ENCODE results near the gene COL9A1. TPM values are rescaled to one million over a fixed set of nuclear protein-coding genes. Genes with fewer than 3 reads are reported as not detected.

Gene COL9A1
- total and polyA plus RNA-seq, 2 of the 8 experiments (the other 6 are each of a cell fraction or from before 2014, with no cell fraction given): 7.9 to 18.1 TPM

- TF ChIP-seq RFX5 (IDR thresholded peaks at IDR 0.05; ENCODE audit: borderline replicate concordance, low read depth, low read length): no peak
- TF ChIP-seq SP1 (IDR thresholded peaks at IDR 0.05; ENCODE audit: low read depth, low read length): no peak
- no peak for TF ChIP-seq SAP30 (IDR thresholded peaks at IDR 0.05; ENCODE audit: insufficient read depth, insufficient replicate concordance, low read length)
Observed at GRCh38 chr6:70280400-70280853, 22.5 kb downstream of the COL9A1 start (continued).
